Chondrocyte (in vitro differentiated cells): Measurements from ENCODE around the gene CCDC77. TPM values are rescaled to one million over a fixed set of nuclear protein-coding genes. Genes with fewer than 3 reads are reported as not detected.

Experiments used
- DNase-seq: peaks from one replicate; pipeline ENCODE4 v3.0.0; 2021; ENCODE audit warnings: mixed read lengths, low spot score
- H3K27ac Mint-ChIP-seq: one replicate; pipeline ENCODE4 v1.8.0; 2021; ENCODE audit warnings: mild to moderate bottlenecking, moderate library complexity, mixed read lengths; ENCODE audit not compliant: unreplicated experiment
- H3K27me3 Mint-ChIP-seq: 2 replicates; pipeline ENCODE4 v1.8.0; 2021; ENCODE audit warnings: low read depth, mixed read lengths
- H3K36me3 Mint-ChIP-seq: 2 replicates; pipeline ENCODE4 v1.8.0; 2021; ENCODE audit warnings: low read depth, mixed read lengths
- H3K4me1 Mint-ChIP-seq: 2 replicates; pipeline ENCODE4 v1.8.0; 2021; ENCODE audit warnings: low read depth, mild to moderate bottlenecking, mixed read lengths
- H3K4me3 Mint-ChIP-seq: one replicate; pipeline ENCODE4 v1.8.0; 2021; ENCODE audit warnings: mild to moderate bottlenecking, moderate library complexity, mixed read lengths; ENCODE audit not compliant: unreplicated experiment
- H3K9me3 Mint-ChIP-seq: 2 replicates; pipeline ENCODE4 v1.8.0; 2021; ENCODE audit warnings: low read depth, mixed read lengths
- total RNA-seq: library from RNA; stranded (reverse); gene quantifications from 3 replicates; pipeline ENCODE4 v1.2.1, GENCODE V29; 2021
- TF ChIP-seq, protein P1 (sequence below): fragments of 200-600 bp; sonication (generic); IDR thresholded peaks from 2 replicates; pipeline ENCODE4 v1.5.0; 2021; ENCODE audit warnings: antibody characterized with exemption, mild to moderate bottlenecking, moderate library complexity

The CCDC77 gene
- total RNA-seq, 1 donor from 2014 or later = 4.9 TPM

DNA sequence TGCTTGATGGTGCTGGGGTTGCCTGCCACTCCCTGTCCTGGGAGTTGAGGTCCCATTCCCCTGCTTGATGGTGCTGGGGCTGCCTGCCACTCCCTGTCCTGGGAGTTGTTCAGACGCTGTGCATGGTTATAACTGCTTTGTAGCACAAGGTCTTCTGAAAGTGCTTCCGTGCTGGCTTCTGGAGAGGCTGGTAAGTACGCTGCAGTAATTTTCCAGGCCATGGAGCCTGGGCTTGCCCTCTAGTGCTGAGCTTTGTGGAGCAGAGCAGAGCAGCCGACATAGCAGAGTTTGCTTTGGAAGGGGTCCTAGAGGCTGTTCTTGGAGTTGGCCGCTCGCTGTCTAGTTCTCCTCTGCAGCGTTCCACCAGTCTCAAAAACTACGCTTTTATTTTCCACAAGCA, 64.6 kb downstream of the CCDC77 start:
- Mint-ChIP-seq H3K36me3 (no peaks in the 10 kb centered on the region), H3K9me3 (no peaks in the 10 kb centered on the region), H3K4me1 (peaks cover 36% of the 10 kb centered on the region), H3K27ac (no peak overlapping the region), H3K27me3 (peaks cover 5% of the 10 kb centered on the region), H3K4me3 (no peak overlapping the region)
- TF ChIP-seq, protein P1, sequence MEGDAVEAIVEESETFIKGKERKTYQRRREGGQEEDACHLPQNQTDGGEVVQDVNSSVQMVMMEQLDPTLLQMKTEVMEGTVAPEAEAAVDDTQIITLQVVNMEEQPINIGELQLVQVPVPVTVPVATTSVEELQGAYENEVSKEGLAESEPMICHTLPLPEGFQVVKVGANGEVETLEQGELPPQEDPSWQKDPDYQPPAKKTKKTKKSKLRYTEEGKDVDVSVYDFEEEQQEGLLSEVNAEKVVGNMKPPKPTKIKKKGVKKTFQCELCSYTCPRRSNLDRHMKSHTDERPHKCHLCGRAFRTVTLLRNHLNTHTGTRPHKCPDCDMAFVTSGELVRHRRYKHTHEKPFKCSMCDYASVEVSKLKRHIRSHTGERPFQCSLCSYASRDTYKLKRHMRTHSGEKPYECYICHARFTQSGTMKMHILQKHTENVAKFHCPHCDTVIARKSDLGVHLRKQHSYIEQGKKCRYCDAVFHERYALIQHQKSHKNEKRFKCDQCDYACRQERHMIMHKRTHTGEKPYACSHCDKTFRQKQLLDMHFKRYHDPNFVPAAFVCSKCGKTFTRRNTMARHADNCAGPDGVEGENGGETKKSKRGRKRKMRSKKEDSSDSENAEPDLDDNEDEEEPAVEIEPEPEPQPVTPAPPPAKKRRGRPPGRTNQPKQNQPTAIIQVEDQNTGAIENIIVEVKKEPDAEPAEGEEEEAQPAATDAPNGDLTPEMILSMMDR = no peak
- no peak for DNase-seq

- peaks cover 2% of the 10 kb centered on the region for H3K27me3 Mint-ChIP-seq
- TF ChIP-seq, protein P1 = no peak
- H3K4me1 Mint-ChIP-seq = peaks cover 29% of the 10 kb centered on the region
- no peaks in the 10 kb centered on the region for H3K36me3 Mint-ChIP-seq
- H3K4me3 Mint-ChIP-seq = no peak overlapping the region
- no peaks in the 10 kb centered on the region for H3K9me3 Mint-ChIP-seq
- DNase-seq = no peak
- H3K27ac Mint-ChIP-seq = no peak overlapping the region
Observed at GRCh38 chr12:466762-467161, 65.3 kb downstream of the CCDC77 start.

GRCh38 chr12:467591-467990, 66.1 kb downstream of the CCDC77 start:
- Mint-ChIP-seq H3K9me3 (no peaks in the 10 kb centered on the region), H3K4me1 (peaks cover 29% of the 10 kb centered on the region), H3K27ac (no peak overlapping the region), H3K36me3 (no peaks in the 10 kb centered on the region), H3K4me3 (no peak overlapping the region), H3K27me3 (no peaks in the 10 kb centered on the region)
- no peak for DNase-seq
- TF ChIP-seq, protein P1 = no peak

DNA sequence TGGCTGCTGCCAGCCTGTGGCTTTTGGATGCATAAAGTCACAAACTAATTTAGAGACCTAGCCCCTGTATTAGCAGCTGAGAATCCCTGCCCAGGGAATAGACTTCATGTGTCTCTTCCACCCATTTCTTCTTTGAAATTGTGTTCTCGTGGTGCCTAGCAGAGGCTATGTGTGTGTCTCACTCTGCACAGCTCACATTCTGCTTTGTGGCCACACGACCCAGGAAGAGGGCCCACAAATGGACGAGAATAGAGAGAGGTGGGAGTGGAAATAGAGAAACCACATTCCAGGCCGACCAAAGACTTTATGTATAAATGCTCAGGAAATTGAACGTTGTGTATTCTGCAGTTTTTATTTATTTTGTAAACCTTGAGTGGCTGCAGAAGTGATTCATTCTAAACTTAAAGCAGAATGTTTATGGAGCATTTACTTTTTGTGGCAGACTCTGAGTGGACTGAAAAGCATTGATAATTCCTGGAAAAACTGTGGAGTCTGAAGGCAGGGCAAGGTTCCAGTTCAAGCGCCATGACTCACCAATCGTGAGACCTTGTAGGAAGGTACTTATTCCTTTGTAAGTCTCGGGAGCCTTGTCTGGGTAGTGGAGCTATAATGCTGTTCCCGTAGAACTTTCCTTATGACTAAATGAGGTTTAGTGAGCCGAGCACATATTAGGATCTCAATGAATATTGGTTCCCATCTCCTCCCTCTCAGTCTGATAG, 67.4 kb downstream of the CCDC77 start:
- Mint-ChIP-seq H3K4me3 (peak overlapping the region; percentile 35), H3K4me1 (peaks cover 32% of the 10 kb centered on the region), H3K36me3 (no peaks in the 10 kb centered on the region), H3K27me3 (no peaks in the 10 kb centered on the region), H3K9me3 (no peaks in the 10 kb centered on the region), H3K27ac (peak overlapping the region; percentile 91)
- DNase-seq = no peak
- TF ChIP-seq, protein P1 = no peak

DNA sequence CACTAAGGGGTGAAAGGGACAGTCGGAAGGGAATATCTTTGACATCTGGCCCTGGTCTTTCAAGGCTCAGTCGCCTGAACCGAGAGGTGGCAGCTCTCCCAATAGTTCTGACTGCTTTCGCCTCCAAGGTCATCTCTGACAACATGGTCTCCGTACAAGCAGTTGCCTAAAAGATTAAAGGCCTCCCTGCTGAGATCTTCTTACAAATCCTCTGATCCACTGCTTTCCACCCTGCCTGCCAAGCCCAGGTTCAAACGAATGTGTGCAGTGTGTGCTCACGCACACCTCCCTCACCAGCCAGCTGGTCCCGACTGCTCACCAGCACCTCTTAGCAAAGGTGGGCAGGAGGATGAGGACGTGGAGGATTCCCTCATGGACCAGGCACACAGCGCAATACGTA, 68.7 kb downstream of the CCDC77 start:
- Mint-ChIP-seq H3K36me3 (no peaks in the 10 kb centered on the region), H3K27me3 (no peaks in the 10 kb centered on the region), H3K4me1 (peaks cover 34% of the 10 kb centered on the region), H3K4me3 (no peak overlapping the region), H3K27ac (no peak overlapping the region), H3K9me3 (no peaks in the 10 kb centered on the region)
- TF ChIP-seq, protein P1 = no peak
- DNase-seq = no peak
